ENCODE data around the gene AHR. TPM values are rescaled to one million over a fixed set of nuclear protein-coding genes. Genes with fewer than 3 reads are reported as not detected.

The AHR gene
- total RNA-seq, 1 experiment from 2014 or later = 72.7 TPM

DNA sequence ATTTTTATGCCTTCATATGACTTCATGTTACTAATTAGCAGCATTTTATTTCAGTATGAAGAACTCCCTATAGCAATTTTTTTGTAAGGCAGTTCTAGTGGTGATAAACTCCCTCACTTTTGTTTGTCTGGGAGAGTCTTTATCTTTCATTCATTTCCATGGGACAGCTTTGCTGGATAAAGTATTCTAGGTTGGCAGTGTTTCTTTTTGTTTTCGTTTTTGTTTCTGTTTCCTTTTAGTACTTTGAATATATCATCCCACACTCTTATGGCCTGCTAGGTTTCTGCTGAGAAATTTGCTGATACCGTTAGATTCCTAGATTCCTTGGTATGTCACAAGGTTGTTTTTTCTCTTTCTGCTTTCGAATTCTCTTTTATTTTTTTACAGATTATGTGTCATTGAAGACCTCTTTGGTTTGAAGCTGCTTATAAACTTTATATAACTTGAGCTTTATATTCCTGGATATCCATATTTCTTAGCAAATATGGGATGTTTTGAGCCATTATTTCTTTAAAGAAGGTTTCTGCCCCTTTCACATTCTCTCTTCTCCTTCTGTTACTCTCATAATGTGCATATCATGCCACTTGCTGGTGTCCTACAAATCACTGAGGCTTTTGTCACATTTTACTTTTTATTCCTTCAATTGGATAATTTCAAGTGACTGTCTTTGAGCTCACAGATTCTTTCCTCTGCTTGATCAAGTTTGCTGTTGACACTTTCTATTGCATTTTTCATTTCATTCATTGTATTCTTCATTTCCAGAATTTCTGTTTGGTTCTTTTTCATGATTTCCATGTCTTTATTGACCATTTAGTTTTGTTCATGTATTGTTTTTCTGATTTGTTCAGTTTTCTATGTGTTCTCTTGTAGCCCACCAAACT is 28.9 kb upstream of the AHR start:
- H3K27ac ChIP-seq (ENCODE audit: low read length) = no peak overlapping the region
- H3K4me3 ChIP-seq (ENCODE audit: low read length) = no peak overlapping the region
- no TSS peak for BruUV-seq (replicated peaks)
- H3K36me3 ChIP-seq (ENCODE audit: low read depth, low read length) = peaks cover 8% of the 10 kb centered on the region; the same call in 1 of the 2 replicates
- H3K79me2 ChIP-seq (ENCODE audit: low read length) = no peaks in the 10 kb centered on the region
- DNase-seq = no peak
- intact Hi-C loops (cut with micrococcal nuclease) = no loop called here
- no peak overlapping the region for H3K4me2 ChIP-seq (ENCODE audit: low read length)
- no peak overlapping the region for H3K9ac ChIP-seq (ENCODE audit: low read length)
- peaks cover 8% of the 10 kb centered on the region for H3K4me1 ChIP-seq (ENCODE audit: insufficient read depth, low read length)
- no peak overlapping the region for H2AFZ ChIP-seq (ENCODE audit: low read length)
- peaks cover 27% of the 10 kb centered on the region for H3K9me3 ChIP-seq (ENCODE audit: low read length)
- TF ChIP-seq, protein P1, sequence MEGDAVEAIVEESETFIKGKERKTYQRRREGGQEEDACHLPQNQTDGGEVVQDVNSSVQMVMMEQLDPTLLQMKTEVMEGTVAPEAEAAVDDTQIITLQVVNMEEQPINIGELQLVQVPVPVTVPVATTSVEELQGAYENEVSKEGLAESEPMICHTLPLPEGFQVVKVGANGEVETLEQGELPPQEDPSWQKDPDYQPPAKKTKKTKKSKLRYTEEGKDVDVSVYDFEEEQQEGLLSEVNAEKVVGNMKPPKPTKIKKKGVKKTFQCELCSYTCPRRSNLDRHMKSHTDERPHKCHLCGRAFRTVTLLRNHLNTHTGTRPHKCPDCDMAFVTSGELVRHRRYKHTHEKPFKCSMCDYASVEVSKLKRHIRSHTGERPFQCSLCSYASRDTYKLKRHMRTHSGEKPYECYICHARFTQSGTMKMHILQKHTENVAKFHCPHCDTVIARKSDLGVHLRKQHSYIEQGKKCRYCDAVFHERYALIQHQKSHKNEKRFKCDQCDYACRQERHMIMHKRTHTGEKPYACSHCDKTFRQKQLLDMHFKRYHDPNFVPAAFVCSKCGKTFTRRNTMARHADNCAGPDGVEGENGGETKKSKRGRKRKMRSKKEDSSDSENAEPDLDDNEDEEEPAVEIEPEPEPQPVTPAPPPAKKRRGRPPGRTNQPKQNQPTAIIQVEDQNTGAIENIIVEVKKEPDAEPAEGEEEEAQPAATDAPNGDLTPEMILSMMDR (conservative IDR thresholded peaks at IDR 0.05; ENCODE audit: low read depth, low read length) = no peak
- TF ChIP-seq EZH2phosphoT487 (IDR thresholded peaks at IDR 0.05; ENCODE audit: borderline replicate concordance, low read length) (no peak), EZH2 (IDR thresholded peaks at IDR 0.05; ENCODE audit: low read length, unreplicated experiment) (no peak)
- H3K9me2 ChIP-seq (replicated peaks; ENCODE audit: low read length) = no peaks in the 10 kb centered on the region
- H3K27me3 ChIP-seq (ENCODE audit: low read length) = no peaks in the 10 kb centered on the region
- ATAC-seq = no peak
- peaks cover 5% of the 10 kb centered on the region for H3F3A ChIP-seq (ENCODE audit: low read length, unreplicated experiment)
- CTCF ChIA-PET = no interaction called here
- no peaks in the 10 kb centered on the region for H4K20me1 ChIP-seq (ENCODE audit: low read length)
- POLR2A ChIA-PET (ENCODE audit: unreplicated experiment) = no interaction called here

DNA sequence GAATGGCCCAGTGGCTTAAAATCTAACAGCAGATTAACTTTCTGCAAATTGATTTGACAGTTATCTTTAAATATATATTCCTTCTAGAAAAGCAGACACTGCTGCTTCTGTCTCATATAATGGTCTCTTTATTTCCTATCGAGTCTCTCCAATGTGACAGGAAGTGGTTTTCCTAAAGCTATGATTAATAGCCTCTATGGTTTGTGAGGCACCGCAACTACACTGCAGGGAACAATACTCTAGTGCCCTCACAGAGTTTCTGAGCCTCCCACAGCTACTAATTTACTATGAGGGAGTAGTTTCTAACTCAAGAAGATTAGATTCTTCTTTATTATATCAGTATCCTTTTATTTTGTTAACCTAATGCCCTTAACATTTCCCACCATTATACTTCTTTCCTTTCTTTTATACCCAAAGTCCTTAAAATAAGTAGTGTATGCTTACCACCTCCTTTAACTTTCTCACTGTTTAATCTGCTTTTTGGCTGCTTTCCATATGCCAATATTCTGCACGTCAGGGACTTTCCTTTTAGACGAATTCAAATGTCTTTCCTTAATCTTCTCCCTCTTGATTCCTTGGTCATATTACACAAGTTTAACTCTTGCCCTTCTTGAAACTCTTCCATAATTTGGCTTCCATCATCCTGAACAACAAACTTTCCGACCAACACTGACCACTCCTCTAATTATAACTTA is 23.8 kb upstream of the AHR start:
- peaks cover 34% of the 10 kb centered on the region for H3K4me1 ChIP-seq (ENCODE audit: insufficient read depth, low read length)
- H3K27ac ChIP-seq (ENCODE audit: low read length) = peak overlapping the region; percentile 78
- H4K20me1 ChIP-seq (ENCODE audit: low read length) = no peaks in the 10 kb centered on the region
- no peak overlapping the region for H2AFZ ChIP-seq (ENCODE audit: low read length)
- CTCF ChIA-PET = no interaction called here
- peak overlapping the region; percentile 40 for H3K4me2 ChIP-seq (ENCODE audit: low read length)
- H3K36me3 ChIP-seq (ENCODE audit: low read depth, low read length) = peaks cover 3% of the 10 kb centered on the region; the same call in 1 of the 2 replicates
- H3K9me3 ChIP-seq (ENCODE audit: low read length) = peaks cover 9% of the 10 kb centered on the region
- no peaks in the 10 kb centered on the region for H3K27me3 ChIP-seq (ENCODE audit: low read length)
- peaks cover 5% of the 10 kb centered on the region for H3F3A ChIP-seq (ENCODE audit: low read length, unreplicated experiment)
- intact Hi-C loops (cut with micrococcal nuclease) = loop anchor here (5.0 kb wide), 2 partner anchors 132 to 212 kb away; no protein-coding TSS in a partner anchor
- DNase-seq (peak; percentile 84), ATAC-seq (peak; percentile 45)
- no peaks in the 10 kb centered on the region for H3K79me2 ChIP-seq (ENCODE audit: low read length)
- POLR2A ChIA-PET (ENCODE audit: unreplicated experiment) = interaction anchor here (0.6 to 0.9 kb wide), 2 partner anchors 24 to 650 kb away, joined by 4 to 5 read pairs; partner anchors contain the start of gene AHR
- peak overlapping the region; percentile 26 for H3K9ac ChIP-seq (ENCODE audit: low read length)
- H3K9me2 ChIP-seq (replicated peaks; ENCODE audit: low read length) = no peaks in the 10 kb centered on the region
- peak overlapping the region; percentile 16; the same call in 1 of the 2 replicates for H3K4me3 ChIP-seq (ENCODE audit: low read length)
- BruUV-seq (replicated peaks) = no TSS peak
- TF ChIP-seq EZH2 (IDR thresholded peaks at IDR 0.05; ENCODE audit: low read length, unreplicated experiment) (no peak), EZH2phosphoT487 (IDR thresholded peaks at IDR 0.05; ENCODE audit: borderline replicate concordance, low read length) (no peak)
- TF ChIP-seq, protein P1 (conservative IDR thresholded peaks at IDR 0.05; ENCODE audit: low read depth, low read length) = no peak

Measured in PC-3 (cell line).